Subcutaneous preadipocyte (primary cell): ENCODE measurements around the gene USP17L12. TPM values are rescaled to one million over a fixed set of nuclear protein-coding genes. Genes with fewer than 3 reads are reported as not detected.

Source experiments
- total RNA-seq: library from RNA; depleted of rRNA; stranded (reverse); fragments of >200 nt; gene quantifications from 2 replicates; pipeline ENCODE4 v1.2.3, GENCODE V29; 2012

The USP17L12 gene, protein sequence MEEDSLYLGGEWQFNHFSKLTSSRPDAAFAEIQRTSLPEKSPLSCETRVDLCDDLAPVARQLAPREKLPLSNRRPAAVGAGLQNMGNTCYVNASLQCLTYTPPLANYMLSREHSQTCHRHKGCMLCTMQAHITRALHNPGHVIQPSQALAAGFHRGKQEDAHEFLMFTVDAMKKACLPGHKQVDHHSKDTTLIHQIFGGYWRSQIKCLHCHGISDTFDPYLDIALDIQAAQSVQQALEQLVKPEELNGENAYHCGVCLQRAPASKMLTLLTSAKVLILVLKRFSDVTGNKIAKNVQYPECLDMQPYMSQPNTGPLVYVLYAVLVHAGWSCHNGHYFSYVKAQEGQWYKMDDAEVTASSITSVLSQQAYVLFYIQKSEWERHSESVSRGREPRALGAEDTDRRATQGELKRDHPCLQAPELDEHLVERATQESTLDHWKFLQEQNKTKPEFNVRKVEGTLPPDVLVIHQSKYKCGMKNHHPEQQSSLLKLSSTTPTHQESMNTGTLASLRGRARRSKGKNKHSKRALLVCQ
- not detected in 2 replicates for total RNA-seq

DNA sequence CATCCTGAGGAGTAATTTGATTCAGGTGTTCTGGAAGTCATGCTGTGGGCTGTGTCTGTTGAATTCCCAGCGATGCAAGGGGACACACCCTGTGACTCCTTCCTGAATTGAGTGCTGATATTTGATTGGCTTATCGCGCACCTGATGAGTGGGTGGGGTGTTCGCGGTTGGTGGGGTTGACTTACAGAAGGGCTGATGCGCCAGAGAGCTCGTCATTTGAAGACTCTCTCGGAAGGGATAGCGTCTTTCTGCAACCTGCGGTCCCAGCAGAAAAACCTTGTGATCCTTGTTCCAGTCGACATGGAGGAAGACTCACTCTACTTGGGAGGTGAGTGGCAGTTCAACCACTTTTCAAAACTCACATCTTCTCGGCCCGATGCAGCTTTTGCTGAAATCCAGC, at the start of gene USP17L12:
Gene USP17L12 (plus strand): TSS at position 301 of the 400 bp plus-strand sequence. CDS start 0 bp downstream, at position 301.

DNA sequence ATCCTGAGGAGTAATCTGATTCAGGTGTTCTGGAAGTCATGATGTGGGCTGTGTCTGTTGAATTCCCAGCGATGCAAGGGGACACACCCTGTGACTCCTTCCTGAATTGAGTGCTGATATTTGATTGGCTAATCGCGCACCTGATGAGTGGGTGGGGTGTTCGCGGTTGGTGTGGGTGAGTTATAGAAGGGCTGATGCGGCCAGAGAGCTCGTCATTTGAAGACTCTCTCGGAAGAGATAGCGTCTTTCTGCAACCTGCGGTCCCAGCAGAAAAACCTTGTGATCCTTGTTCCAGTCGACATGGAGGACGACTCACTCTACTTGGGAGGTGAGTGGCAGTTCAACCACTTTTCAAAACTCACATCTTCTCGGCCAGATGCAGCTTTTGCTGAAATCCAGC, 9.6 kb upstream of the USP17L12 start, which contains the start of gene USP17L10:
Gene USP17L10 (plus strand): TSS at position 301 of the 400 bp plus-strand sequence. CDS start 0 bp downstream, at position 301.

DNA sequence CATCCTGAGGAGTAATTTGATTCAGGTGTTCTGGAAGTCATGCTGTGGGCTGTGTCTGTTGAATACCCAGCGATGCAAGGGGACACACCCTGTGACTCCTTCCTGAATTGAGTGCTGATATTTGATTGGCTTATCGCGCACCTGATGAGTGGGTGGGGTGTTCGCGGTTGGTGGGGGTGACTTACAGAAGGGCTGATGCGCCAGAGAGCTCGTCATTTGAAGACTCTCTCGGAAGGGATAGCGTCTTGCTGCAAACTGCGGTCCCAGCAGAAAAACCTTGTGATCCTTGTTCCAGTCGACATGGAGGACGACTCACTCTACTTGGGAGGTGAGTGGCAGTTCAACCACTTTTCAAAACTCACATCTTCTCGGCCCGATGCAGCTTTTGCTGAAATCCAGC, 4.8 kb upstream of the USP17L12 start, which contains the start of gene USP17L11:
Gene USP17L11 (plus strand): TSS at position 301 of the 400 bp plus-strand sequence. CDS start 0 bp downstream, at position 301.

DNA sequence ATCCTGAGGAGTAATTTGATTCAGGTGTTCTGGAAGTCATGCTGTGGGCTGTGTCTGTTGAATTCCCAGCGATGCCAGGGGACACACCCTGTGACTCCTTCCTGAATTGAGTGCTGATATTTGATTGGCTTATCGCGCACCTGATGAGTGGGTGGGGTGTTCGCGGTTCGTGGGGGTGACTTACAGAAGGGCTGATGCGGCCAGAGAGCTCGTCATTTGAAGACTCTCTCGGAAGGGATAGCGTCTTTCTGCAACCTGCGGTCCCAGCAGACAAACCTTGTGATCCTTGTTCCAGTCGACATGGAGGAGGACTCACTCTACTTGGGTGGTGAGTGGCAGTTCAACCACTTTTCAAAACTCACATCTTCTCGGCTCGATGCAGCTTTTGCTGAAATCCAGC, 4.6 kb downstream of the USP17L12 start, which contains the start of gene USP17L13:
Gene USP17L13 (plus strand): TSS at position 301 of the 400 bp plus-strand sequence. CDS start 0 bp downstream, at position 301.

DNA sequence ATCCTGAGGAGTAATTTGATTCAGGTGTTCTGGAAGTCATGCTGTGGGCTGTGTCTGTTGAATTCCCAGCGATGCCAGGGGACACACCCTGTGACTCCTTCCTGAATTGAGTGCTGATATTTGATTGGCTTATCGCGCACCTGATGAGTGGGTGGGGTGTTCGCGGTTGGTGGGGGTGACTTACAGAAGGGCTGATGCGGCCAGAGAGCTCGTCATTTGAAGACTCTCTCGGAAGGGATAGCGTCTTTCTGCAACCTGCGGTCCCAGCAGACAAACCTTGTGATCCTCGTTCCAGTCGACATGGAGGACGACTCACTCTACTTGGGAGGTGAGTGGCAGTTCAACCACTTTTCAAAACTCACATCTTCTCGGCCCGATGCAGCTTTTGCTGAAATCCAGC, 14.1 kb downstream of the USP17L12 start, which contains the start of gene USP17L15:
Gene USP17L15 (plus strand): TSS at position 301 of the 400 bp plus-strand sequence. CDS start 0 bp downstream, at position 301.

DNA sequence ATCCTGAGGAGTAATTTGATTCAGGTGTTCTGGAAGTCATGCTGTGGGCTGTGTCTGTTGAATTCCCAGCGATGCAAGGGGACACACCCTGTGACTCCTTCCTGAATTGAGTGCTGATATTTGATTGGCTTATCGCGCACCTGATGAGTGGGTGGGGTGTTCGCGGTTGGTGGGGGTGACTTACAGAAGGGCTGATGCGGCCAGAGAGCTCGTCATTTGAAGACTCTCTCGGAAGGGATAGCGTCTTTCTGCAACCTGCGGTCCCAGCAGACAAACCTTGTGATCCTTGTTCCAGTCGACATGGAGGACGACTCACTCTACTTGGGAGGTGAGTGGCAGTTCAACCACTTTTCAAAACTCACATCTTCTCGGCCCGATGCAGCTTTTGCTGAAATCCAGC, 23.6 kb downstream of the USP17L12 start, which contains the start of gene USP17L17:
Gene USP17L17 (plus strand): TSS at position 301 of the 400 bp plus-strand sequence. CDS start 0 bp downstream, at position 301.

DNA sequence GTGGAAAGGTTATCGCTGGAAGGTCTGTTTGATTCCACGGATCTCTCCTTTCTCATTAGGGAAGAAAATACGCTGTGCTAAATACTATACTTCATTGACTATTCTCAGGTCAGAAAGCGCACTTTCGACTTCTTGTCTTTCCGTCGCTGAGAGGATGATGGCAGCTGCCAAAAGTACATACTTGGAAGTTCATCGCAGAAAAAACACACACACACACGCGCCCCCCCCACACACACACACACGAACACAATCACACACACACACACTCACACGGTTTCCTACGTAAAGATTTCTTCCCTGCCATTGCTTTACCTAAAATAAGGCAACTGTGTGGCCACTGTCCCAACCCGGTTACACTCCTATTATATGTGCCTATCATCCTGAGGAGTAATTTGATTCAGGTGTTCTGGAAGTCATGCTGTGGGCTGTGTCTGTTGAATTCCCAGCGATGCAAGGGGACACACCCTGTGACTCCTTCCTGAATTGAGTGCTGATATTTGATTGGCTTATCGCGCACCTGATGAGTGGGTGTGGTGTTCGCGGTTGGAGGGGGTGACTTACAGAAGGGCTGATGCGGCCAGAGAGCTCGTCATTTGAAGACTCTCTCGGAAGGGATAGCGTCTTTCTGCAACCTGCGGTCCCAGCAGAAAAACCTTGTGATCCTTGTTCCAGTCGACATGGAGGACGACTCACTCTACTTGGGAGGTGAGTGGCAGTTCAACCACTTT, 28.2 kb downstream of the USP17L12 start, which contains the start of gene USP17L18:
Gene USP17L18 (plus strand): TSS at position 678 of the 728 bp plus-strand sequence. CDS start 0 bp downstream, at position 678.

DNA sequence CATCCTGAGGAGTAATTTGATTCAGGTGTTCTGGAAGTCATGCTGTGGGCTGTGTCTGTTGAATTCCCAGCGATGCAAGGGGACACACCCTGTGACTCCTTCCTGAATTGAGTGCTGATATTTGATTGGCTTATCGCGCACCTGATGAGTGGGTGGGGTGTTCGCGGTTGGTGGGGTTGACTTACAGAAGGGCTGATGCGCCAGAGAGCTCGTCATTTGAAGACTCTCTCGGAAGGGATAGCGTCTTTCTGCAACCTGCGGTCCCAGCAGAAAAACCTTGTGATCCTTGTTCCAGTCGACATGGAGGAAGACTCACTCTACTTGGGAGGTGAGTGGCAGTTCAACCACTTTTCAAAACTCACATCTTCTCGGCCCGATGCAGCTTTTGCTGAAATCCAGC, 33.1 kb downstream of the USP17L12 start, which contains the start of gene USP17L19:
Gene USP17L19 (plus strand): TSS at position 301 of the 400 bp plus-strand sequence. CDS start 0 bp downstream, at position 301.

DNA sequence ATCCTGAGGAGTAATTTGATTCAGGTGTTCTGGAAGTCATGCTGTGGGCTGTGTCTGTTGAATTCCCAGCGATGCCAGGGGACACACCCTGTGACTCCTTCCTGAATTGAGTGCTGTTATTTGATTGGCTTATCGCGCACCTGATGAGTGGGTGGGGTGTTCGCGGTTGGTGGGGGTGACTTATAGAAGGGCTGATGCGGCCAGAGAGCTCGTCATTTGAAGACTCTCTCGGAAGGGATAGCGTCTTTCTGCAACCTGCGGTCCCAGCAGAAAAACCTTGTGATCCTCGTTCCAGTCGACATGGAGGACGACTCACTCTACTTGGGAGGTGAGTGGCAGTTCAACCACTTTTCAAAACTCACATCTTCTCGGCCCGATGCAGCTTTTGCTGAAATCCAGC, 37.9 kb downstream of the USP17L12 start, which contains the start of gene USP17L20:
Gene USP17L20 (plus strand): TSS at position 301 of the 400 bp plus-strand sequence. CDS start 0 bp downstream, at position 301.

DNA sequence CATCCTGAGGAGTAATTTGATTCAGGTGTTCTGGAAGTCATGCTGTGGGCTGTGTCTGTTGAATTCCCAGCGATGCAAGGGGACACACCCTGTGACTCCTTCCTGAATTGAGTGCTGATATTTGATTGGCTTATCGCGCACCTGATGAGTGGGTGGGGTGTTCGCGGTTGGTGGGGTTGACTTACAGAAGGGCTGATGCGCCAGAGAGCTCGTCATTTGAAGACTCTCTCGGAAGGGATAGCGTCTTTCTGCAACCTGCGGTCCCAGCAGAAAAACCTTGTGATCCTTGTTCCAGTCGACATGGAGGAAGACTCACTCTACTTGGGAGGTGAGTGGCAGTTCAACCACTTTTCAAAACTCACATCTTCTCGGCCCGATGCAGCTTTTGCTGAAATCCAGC, 42.6 kb downstream of the USP17L12 start, which contains the start of gene USP17L21:
Gene USP17L21 (plus strand): TSS at position 301 of the 400 bp plus-strand sequence. CDS start 0 bp downstream, at position 301.

DNA sequence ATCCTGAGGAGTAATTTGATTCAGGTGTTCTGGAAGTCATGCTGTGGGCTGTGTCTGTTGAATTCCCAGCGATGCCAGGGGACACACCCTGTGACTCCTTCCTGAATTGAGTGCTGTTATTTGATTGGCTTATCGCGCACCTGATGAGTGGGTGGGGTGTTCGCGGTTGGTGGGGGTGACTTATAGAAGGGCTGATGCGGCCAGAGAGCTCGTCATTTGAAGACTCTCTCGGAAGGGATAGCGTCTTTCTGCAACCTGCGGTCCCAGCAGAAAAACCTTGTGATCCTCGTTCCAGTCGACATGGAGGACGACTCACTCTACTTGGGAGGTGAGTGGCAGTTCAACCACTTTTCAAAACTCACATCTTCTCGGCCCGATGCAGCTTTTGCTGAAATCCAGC, 47.4 kb downstream of the USP17L12 start, which contains the start of gene USP17L22:
Gene USP17L22 (plus strand): TSS at position 301 of the 400 bp plus-strand sequence. CDS start 0 bp downstream, at position 301.

Other genes with a start within 250 kb of the USP17L12 start
- not detected in 2 replicates for gene FAM90A26, start 49.7 kb upstream of the USP17L12 start, total RNA-seq
- not detected in 2 replicates for gene USP17L10, start 9.5 kb upstream of the USP17L12 start, total RNA-seq
- not detected in 2 replicates for gene USP17L11, start 4.7 kb upstream of the USP17L12 start, total RNA-seq
- gene USP17L13, start 4.7 kb downstream of the USP17L12 start, total RNA-seq = not detected in 2 replicates
- gene USP17L15, start 14.2 kb downstream of the USP17L12 start, total RNA-seq = not detected in 2 replicates
- gene USP17L17, start 23.7 kb downstream of the USP17L12 start, total RNA-seq = not detected in 2 replicates
- gene USP17L18, start 28.5 kb downstream of the USP17L12 start, total RNA-seq = not detected in 2 replicates
- not detected in 2 replicates for gene USP17L19, start 33.2 kb downstream of the USP17L12 start, total RNA-seq
- gene USP17L20, start 38.0 kb downstream of the USP17L12 start, total RNA-seq = not detected in 2 replicates
- gene USP17L21, start 42.7 kb downstream of the USP17L12 start, total RNA-seq = not detected in 2 replicates
- gene USP17L22, start 47.5 kb downstream of the USP17L12 start, total RNA-seq = not detected in 2 replicates
- not detected in 2 replicates for gene USP17L24, start 105.0 kb downstream of the USP17L12 start, total RNA-seq
- not detected in 2 replicates for gene USP17L25, start 109.8 kb downstream of the USP17L12 start, total RNA-seq
- not detected in 2 replicates for gene USP17L26, start 114.5 kb downstream of the USP17L12 start, total RNA-seq
- gene USP17L5, start 119.3 kb downstream of the USP17L12 start, total RNA-seq = not detected in 2 replicates
- gene USP17L27, start 124.0 kb downstream of the USP17L12 start, total RNA-seq = not detected in 2 replicates
- gene USP17L28, start 128.7 kb downstream of the USP17L12 start, total RNA-seq = not detected in 2 replicates
- gene USP17L29, start 133.5 kb downstream of the USP17L12 start, total RNA-seq = not detected in 2 replicates
- gene USP17L30, start 143.0 kb downstream of the USP17L12 start, total RNA-seq = not detected in 2 replicates
- not detected in 2 replicates for gene DEFB131A, start 224.3 kb downstream of the USP17L12 start, total RNA-seq